Measurements from ENCODE around the gene DENND5A. TPM values are rescaled to one million over a fixed set of nuclear protein-coding genes. Genes with fewer than 3 reads are reported as not detected.

Gene DENND5A
- total RNA-seq, 1 experiment from 2014 or later, result 37.7 TPM

DNA sequence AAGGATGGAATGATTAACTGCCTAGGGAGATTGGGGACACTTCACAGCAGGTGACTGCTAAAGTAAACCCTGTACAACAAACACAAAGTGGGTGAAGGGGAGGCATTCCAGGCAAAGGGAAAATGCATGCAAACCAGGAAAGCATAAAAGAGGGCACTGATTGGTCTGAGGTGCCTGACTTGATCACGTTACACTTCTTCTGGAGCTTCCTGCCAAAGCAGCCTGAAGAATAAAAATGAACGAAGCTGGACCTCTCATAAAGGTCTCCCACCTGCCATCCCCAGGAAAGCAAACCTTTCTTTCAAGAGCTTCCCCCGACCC lies 127.1 kb downstream of the DENND5A start:
- BruUV-seq (replicated peaks), result no TSS peak
- Histone ChIP-seq H3K9me2 (replicated peaks; ENCODE audit: low read length) (no peaks in the 10 kb centered on the region), H3K4me2 (ENCODE audit: low read length) (peak overlapping the region; percentile 35), H3K27ac (ENCODE audit: low read length) (peak overlapping the region; percentile 51), H2AFZ (ENCODE audit: low read length) (no peak overlapping the region), H3F3A (ENCODE audit: low read length, unreplicated experiment) (no peaks in the 10 kb centered on the region), H3K36me3 (ENCODE audit: low read depth, low read length) (peaks cover 7% of the 10 kb centered on the region; the same call in 1 of the 2 replicates), H3K9ac (ENCODE audit: low read length) (no peak overlapping the region), H3K9me3 (ENCODE audit: low read length) (no peaks in the 10 kb centered on the region), H3K79me2 (ENCODE audit: low read length) (no peaks in the 10 kb centered on the region), H3K4me3 (ENCODE audit: low read length) (no peak overlapping the region), H4K20me1 (ENCODE audit: low read length) (0 out of 2 replicates have a peak, but pooled peaks cover 8% of the 10 kb centered on the region), H3K4me1 (ENCODE audit: insufficient read depth, low read length) (peaks cover 27% of the 10 kb centered on the region), H3K27me3 (ENCODE audit: low read length) (no peaks in the 10 kb centered on the region)
- POLR2A ChIA-PET (ENCODE audit: unreplicated experiment), result no interaction called here
- CTCF ChIA-PET, result interaction anchor here (0.6 to 1.7 kb wide), 4 partner anchors 45 to 224 kb away, joined by 3 to 20 read pairs (median 6); no protein-coding TSS in a partner anchor
- intact Hi-C loops (cut with micrococcal nuclease), result loop anchor here (5.0 kb wide), 2 partner anchors 176 to 226 kb away; partner anchors contain the start of genes AKIP1 and TMEM9B
- no peak for DNase-seq
- TF ChIP-seq EZH2phosphoT487 (IDR thresholded peaks at IDR 0.05; ENCODE audit: borderline replicate concordance, low read length) (no peak), EZH2 (IDR thresholded peaks at IDR 0.05; ENCODE audit: low read length, unreplicated experiment) (no peak)
- TF ChIP-seq, protein P1, sequence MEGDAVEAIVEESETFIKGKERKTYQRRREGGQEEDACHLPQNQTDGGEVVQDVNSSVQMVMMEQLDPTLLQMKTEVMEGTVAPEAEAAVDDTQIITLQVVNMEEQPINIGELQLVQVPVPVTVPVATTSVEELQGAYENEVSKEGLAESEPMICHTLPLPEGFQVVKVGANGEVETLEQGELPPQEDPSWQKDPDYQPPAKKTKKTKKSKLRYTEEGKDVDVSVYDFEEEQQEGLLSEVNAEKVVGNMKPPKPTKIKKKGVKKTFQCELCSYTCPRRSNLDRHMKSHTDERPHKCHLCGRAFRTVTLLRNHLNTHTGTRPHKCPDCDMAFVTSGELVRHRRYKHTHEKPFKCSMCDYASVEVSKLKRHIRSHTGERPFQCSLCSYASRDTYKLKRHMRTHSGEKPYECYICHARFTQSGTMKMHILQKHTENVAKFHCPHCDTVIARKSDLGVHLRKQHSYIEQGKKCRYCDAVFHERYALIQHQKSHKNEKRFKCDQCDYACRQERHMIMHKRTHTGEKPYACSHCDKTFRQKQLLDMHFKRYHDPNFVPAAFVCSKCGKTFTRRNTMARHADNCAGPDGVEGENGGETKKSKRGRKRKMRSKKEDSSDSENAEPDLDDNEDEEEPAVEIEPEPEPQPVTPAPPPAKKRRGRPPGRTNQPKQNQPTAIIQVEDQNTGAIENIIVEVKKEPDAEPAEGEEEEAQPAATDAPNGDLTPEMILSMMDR (conservative IDR thresholded peaks at IDR 0.05; ENCODE audit: low read depth, low read length), result peak; percentile 13; the same call in 1 of the 2 replicates
- no peak for ATAC-seq

DNA sequence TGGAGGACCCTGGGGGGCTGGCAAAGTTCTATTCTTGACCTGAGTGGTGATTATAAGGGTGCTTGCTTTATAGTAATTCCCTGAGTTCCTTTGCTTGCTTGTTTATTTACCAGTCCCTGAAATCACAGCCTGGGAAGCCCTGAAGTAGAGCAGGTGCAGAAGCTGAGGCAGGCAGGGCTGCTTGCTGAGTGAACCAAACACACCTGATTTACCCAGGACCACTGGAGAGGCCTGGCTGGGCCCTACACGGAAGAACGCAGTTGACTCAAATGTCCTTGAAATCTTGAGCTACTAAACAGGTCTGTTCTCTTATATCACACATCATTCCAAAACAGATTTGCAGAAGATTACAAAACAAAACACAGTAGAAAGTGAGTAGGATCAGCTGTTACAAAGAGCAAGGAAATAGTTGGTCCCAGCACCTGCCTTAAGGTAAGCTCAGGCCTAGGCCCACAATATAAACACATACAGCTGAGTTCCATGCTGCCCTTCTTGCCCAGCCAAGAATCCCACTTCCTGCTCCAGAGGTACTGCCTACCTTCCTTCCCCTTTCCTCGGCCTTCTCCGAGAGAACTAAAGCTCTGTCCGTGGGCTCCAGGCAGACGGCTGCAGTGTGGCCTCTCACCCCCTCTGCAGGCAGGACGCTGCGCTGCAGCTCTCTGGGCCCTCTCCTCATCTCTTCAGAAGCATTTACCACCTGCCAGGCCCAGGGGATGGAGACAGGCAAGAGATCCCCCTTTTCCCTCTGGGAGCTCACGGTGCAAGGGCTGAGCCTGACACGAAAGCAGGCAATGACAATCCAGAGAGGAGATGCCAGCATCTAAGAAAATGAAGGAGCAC lies 127.6 kb downstream of the DENND5A start:
- Histone ChIP-seq H3K27ac (ENCODE audit: low read length) (no peak overlapping the region), H3K4me2 (ENCODE audit: low read length) (peak overlapping the region; percentile 35), H3F3A (ENCODE audit: low read length, unreplicated experiment) (no peaks in the 10 kb centered on the region), H3K36me3 (ENCODE audit: low read depth, low read length) (peaks cover 7% of the 10 kb centered on the region; the same call in 1 of the 2 replicates), H3K27me3 (ENCODE audit: low read length) (no peaks in the 10 kb centered on the region), H2AFZ (ENCODE audit: low read length) (no peak overlapping the region), H3K9me2 (replicated peaks; ENCODE audit: low read length) (no peaks in the 10 kb centered on the region), H3K9ac (ENCODE audit: low read length) (no peak overlapping the region), H3K4me3 (ENCODE audit: low read length) (no peak overlapping the region), H3K79me2 (ENCODE audit: low read length) (no peaks in the 10 kb centered on the region), H4K20me1 (ENCODE audit: low read length) (0 out of 2 replicates have a peak, but pooled peaks cover 8% of the 10 kb centered on the region), H3K4me1 (ENCODE audit: insufficient read depth, low read length) (peaks cover 27% of the 10 kb centered on the region), H3K9me3 (ENCODE audit: low read length) (no peaks in the 10 kb centered on the region)
- TF ChIP-seq EZH2phosphoT487 (IDR thresholded peaks at IDR 0.05; ENCODE audit: borderline replicate concordance, low read length) (no peak), EZH2 (IDR thresholded peaks at IDR 0.05; ENCODE audit: low read length, unreplicated experiment) (no peak)
- TF ChIP-seq, protein P1 (conservative IDR thresholded peaks at IDR 0.05; ENCODE audit: low read depth, low read length), result peak; percentile 94
- DNase-seq, result peak; percentile 72
- CTCF ChIA-PET, result interaction anchor here (0.6 to 1.7 kb wide), 4 partner anchors 44 to 223 kb away, joined by 3 to 20 read pairs (median 6); no protein-coding TSS in a partner anchor
- BruUV-seq (replicated peaks), result no TSS peak
- ATAC-seq, result peak; percentile 64
- intact Hi-C loops (cut with micrococcal nuclease), result loop anchor here (1.0 to 5.0 kb wide), 3 partner anchors 122 to 225 kb away; partner anchors contain the start of genes AKIP1 and TMEM9B
- POLR2A ChIA-PET (ENCODE audit: unreplicated experiment), result no interaction called here

Data from PC-3 (cell line).